ENCODE results near the gene DONSON. TPM values are rescaled to one million over a fixed set of nuclear protein-coding genes. Genes with fewer than 3 reads are reported as not detected.

Gene DONSON
- total and polyA plus RNA-seq, 2 of the 8 experiments (the other 6 are each of a cell fraction or from before 2014, with no cell fraction given): 21.9 to 32.5 TPM

GRCh38 chr21:33566514-33566913, 22.0 kb downstream of the DONSON start (continued):
- TF ChIP-seq POLR2AphosphoS5 (IDR thresholded peaks at IDR 0.05; ENCODE audit: low read depth, low read length): no peak
- TF ChIP-seq TBP (IDR thresholded peaks at IDR 0.05; ENCODE audit: low read depth, low read length): no peak
- no peak for TF ChIP-seq ATF2 (IDR thresholded peaks at IDR 0.05; ENCODE audit: low read length)
